ENCODE measurements around the gene NR2F1-AS1. TPM values are rescaled to one million over a fixed set of nuclear protein-coding genes. Genes with fewer than 3 reads are reported as not detected.

The NR2F1-AS1 gene
- polyA plus RNA-seq, 1 donor (not counting 4 experiments of a cell fraction or from before 2014, with no cell fraction given) = 0.25 TPM

GRCh38 chr5:93406971-93407401 lies 174.0 kb downstream of the NR2F1-AS1 start:
- no peak overlapping the region for H3K4me3 ChIP-seq (ENCODE audit: control insufficient read depth in 2 of 3, extremely low read depth in 1 of 3, insufficient read depth in 2 of 3, low read depth in 1 of 3, low read length in 3 of 3)
- TF ChIP-seq EZH2 (IDR thresholded peaks at IDR 0.05; ENCODE audit: low read length) (no peak), CTCF (optimal IDR thresholded peaks at IDR 0.05 in 1 of 3, IDR thresholded peaks at IDR 0.05 in 1 of 3, conservative IDR thresholded peaks at IDR 0.05 in 1 of 3; ENCODE audit: extremely low read depth in 1 of 3, insufficient read depth in 2 of 3, low read length in 3 of 3) (no peak)
- no peak overlapping the region for H3K27ac ChIP-seq (ENCODE audit: control insufficient read depth, insufficient read depth, low read length)
- no peaks in the 10 kb centered on the region for H3K36me3 ChIP-seq (ENCODE audit: control insufficient read depth in 2 of 2, extremely low read depth in 1 of 2, insufficient read depth in 2 of 2, low read length in 2 of 2)
- H4K20me1 ChIP-seq (ENCODE audit: control insufficient read depth, extremely low read depth, insufficient read depth, low read length) = no peaks in the 10 kb centered on the region
- H3K4me1 ChIP-seq (ENCODE audit: control insufficient read depth, extremely low read depth, insufficient read depth, low read length) = no peaks in the 10 kb centered on the region
- H3K9me3 ChIP-seq (ENCODE audit: control insufficient read depth, low read depth, low read length) = no peaks in the 10 kb centered on the region
- no peaks in the 10 kb centered on the region for H3K79me2 ChIP-seq (ENCODE audit: control insufficient read depth, insufficient read depth, low read length)
- dilution Hi-C loops (cut with MboI; ENCODE audit: extremely low pct_ligation_motif_present, low sequenced_read_pairs) = no loop called here
- no peak overlapping the region for H3K9ac ChIP-seq (ENCODE audit: control insufficient read depth, extremely low read depth, insufficient read depth, low read length)
- H3K4me2 ChIP-seq (ENCODE audit: control insufficient read depth, extremely low read depth, insufficient read depth, low read depth, low read length) = no peak overlapping the region
- H3K27me3 ChIP-seq (ENCODE audit: control insufficient read depth, extremely low read depth, insufficient read depth, low read length) = no peaks in the 10 kb centered on the region
- no peaks in the 10 kb centered on the region for H3K9me1 ChIP-seq (ENCODE audit: control insufficient read depth, extremely low read depth, insufficient read depth, low read length)
- DNase-seq (ENCODE audit: low read depth, low spot score) (no peak), FAIRE-seq (no peak)
- H2AFZ ChIP-seq (ENCODE audit: control insufficient read depth, low read length) = no peak overlapping the region

GRCh38 chr5:93404246-93404645 lies 176.8 kb downstream of the NR2F1-AS1 start:
- Histone ChIP-seq H3K4me2 (ENCODE audit: control insufficient read depth, extremely low read depth, insufficient read depth, low read depth, low read length) (no peak overlapping the region), H3K9me1 (ENCODE audit: control insufficient read depth, extremely low read depth, insufficient read depth, low read length) (no peaks in the 10 kb centered on the region), H3K79me2 (ENCODE audit: control insufficient read depth, insufficient read depth, low read length) (no peaks in the 10 kb centered on the region), H3K9me3 (ENCODE audit: control insufficient read depth, low read depth, low read length) (no peaks in the 10 kb centered on the region), H3K36me3 (ENCODE audit: control insufficient read depth in 2 of 2, extremely low read depth in 1 of 2, insufficient read depth in 2 of 2, low read length in 2 of 2) (no peaks in the 10 kb centered on the region), H3K27me3 (ENCODE audit: control insufficient read depth, extremely low read depth, insufficient read depth, low read length) (no peaks in the 10 kb centered on the region), H3K27ac (ENCODE audit: control insufficient read depth, insufficient read depth, low read length) (no peak overlapping the region), H2AFZ (ENCODE audit: control insufficient read depth, low read length) (no peak overlapping the region), H4K20me1 (ENCODE audit: control insufficient read depth, extremely low read depth, insufficient read depth, low read length) (no peaks in the 10 kb centered on the region), H3K4me3 (ENCODE audit: control insufficient read depth in 2 of 3, extremely low read depth in 1 of 3, insufficient read depth in 2 of 3, low read depth in 1 of 3, low read length in 3 of 3) (no peak overlapping the region), H3K9ac (ENCODE audit: control insufficient read depth, extremely low read depth, insufficient read depth, low read length) (no peak overlapping the region), H3K4me1 (ENCODE audit: control insufficient read depth, extremely low read depth, insufficient read depth, low read length) (no peaks in the 10 kb centered on the region)
- dilution Hi-C loops (cut with MboI; ENCODE audit: extremely low pct_ligation_motif_present, low sequenced_read_pairs) = no loop called here
- no peak for FAIRE-seq
- TF ChIP-seq CTCF (optimal IDR thresholded peaks at IDR 0.05 in 1 of 3, IDR thresholded peaks at IDR 0.05 in 1 of 3, conservative IDR thresholded peaks at IDR 0.05 in 1 of 3; ENCODE audit: extremely low read depth in 1 of 3, insufficient read depth in 2 of 3, low read length in 3 of 3) = no peak
- no peak for TF ChIP-seq EZH2 (IDR thresholded peaks at IDR 0.05; ENCODE audit: low read length)
- no peak for DNase-seq (ENCODE audit: low read depth, low spot score)

Data from keratinocyte (primary cell).